ENCODE data around the gene HSF2.

GRCh38 chr6:122369536-122369935 is 29.9 kb upstream of the HSF2 start:
- TF ChIP-seq, protein P1, sequence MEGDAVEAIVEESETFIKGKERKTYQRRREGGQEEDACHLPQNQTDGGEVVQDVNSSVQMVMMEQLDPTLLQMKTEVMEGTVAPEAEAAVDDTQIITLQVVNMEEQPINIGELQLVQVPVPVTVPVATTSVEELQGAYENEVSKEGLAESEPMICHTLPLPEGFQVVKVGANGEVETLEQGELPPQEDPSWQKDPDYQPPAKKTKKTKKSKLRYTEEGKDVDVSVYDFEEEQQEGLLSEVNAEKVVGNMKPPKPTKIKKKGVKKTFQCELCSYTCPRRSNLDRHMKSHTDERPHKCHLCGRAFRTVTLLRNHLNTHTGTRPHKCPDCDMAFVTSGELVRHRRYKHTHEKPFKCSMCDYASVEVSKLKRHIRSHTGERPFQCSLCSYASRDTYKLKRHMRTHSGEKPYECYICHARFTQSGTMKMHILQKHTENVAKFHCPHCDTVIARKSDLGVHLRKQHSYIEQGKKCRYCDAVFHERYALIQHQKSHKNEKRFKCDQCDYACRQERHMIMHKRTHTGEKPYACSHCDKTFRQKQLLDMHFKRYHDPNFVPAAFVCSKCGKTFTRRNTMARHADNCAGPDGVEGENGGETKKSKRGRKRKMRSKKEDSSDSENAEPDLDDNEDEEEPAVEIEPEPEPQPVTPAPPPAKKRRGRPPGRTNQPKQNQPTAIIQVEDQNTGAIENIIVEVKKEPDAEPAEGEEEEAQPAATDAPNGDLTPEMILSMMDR (IDR thresholded peaks at IDR 0.05 in 4 of 5, conservative IDR thresholded peaks at IDR 0.05 in 1 of 5), result no peak
- TF ChIP-seq POLR2A (IDR thresholded peaks at IDR 0.05), result no peak
